GM12864 (cell line): ENCODE results near the gene UMAD1.
"Not testable (repeated sequence)": the region's sequence is repeated elsewhere in the genome, so short reads cannot be mapped to it uniquely, and the experiment has no call there.

Experiments used
- DNase-seq: peaks from one replicate; pipeline ENCODE4 v3.0.0-alpha.2; 2011; ENCODE audit warnings: low read depth
- H3K4me3 ChIP-seq: 2 replicates; pipeline ENCODE4 v1.5.1; 2011; ENCODE audit warnings: mild to moderate bottlenecking, low read depth, low read length, control low read depth
- TF ChIP-seq, protein P1 (sequence below): IDR thresholded peaks from 2 replicates; pipeline ENCODE4 v1.5.1; 2011; ENCODE audit warnings: low read depth, mild to moderate bottlenecking, moderate library complexity, low read length, control low read depth, inconsistent platforms; ENCODE audit errors: missing control alignments

Gene UMAD1

DNA sequence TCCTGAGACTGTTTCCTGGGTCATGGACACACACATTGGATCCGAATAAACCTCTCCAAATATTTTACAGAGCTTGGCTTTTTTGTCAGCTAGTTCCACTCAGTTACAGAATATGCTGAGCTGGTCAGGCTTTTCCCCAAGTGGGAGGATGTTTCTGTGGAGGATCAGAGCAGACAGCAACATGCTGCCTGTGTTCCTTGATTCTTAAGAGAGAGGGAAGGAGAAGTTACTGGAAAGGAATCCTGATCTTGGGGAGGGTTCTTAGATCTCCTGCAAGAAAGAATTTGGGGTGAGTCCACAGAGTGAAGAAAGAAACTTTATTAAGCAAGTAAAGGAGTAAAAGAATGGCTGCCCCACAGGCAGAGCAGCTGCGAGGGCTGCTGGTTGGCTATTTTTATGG lies 154.7 kb downstream of the UMAD1 start:
- TF ChIP-seq, protein P1, sequence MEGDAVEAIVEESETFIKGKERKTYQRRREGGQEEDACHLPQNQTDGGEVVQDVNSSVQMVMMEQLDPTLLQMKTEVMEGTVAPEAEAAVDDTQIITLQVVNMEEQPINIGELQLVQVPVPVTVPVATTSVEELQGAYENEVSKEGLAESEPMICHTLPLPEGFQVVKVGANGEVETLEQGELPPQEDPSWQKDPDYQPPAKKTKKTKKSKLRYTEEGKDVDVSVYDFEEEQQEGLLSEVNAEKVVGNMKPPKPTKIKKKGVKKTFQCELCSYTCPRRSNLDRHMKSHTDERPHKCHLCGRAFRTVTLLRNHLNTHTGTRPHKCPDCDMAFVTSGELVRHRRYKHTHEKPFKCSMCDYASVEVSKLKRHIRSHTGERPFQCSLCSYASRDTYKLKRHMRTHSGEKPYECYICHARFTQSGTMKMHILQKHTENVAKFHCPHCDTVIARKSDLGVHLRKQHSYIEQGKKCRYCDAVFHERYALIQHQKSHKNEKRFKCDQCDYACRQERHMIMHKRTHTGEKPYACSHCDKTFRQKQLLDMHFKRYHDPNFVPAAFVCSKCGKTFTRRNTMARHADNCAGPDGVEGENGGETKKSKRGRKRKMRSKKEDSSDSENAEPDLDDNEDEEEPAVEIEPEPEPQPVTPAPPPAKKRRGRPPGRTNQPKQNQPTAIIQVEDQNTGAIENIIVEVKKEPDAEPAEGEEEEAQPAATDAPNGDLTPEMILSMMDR, result no peak
- no peak for DNase-seq
- no peak overlapping the region for H3K4me3 ChIP-seq

DNA sequence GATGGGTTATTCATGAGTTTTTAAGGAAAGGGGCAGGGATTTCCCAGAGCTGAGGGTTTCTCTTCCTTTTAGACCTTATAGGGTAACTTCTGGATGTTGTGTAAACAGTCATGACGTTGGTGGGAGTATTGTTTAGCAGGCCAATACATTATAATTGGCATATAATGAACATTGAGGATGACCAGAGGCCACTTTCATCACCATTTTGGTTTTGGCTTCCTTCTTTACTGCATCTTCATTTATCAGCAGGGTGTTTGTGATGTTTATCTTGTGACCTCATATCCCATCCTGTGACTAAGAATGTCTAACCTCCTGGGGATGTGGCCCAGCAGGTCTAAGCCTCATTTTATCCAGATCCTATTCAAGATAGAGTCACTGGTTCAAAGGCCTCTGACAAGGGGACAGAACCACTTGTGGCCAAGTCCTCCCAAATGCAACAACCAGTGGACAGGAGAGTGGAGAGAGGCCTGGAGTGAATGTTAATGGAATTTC lies 155.1 kb downstream of the UMAD1 start:
- H3K4me3 ChIP-seq, result no peak overlapping the region
- TF ChIP-seq, protein P1, result no peak
- no peak for DNase-seq

DNA sequence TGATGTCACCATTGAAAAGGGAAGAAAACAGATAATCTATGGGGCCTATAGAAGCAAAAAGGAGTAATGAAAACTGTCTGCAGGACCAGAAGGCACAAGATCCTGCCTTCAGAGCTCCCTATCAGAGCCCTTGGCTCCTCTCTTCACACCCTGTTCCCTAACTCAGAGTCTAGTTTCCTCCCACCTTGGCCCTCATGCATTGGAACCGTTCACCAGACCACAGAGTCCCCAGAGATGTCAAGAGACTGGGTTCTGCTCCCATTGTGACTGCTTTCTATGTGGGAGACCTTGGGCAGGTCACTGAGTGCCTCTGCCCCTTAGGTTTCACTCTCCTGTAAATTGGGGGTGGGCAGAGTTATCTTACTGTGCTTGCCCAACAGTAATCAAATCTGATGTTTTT lies 158.0 kb downstream of the UMAD1 start:
- TF ChIP-seq, protein P1, result no peak
- no peak for DNase-seq
- no peak overlapping the region for H3K4me3 ChIP-seq

DNA sequence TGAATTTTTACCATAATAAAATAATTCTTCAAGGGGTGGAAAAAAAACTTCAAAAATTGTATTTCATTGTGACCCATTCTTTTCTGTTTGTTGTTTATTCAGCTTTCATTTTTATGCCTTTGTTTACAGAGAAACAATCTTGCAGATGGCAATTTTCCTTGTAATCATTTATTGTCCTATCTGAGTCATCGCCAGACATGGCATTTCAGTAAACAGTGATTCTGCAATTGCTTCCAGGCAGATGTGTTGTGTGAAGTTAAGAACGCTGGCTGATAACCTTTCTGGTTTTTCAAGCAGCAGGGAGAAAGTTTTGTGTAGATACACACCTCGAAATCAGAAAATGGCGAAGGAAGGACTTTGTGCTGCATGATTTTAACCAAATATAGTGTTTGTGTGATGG lies 158.6 kb downstream of the UMAD1 start:
- no peak for DNase-seq
- H3K4me3 ChIP-seq, result no peak overlapping the region
- TF ChIP-seq, protein P1, result no peak

DNA sequence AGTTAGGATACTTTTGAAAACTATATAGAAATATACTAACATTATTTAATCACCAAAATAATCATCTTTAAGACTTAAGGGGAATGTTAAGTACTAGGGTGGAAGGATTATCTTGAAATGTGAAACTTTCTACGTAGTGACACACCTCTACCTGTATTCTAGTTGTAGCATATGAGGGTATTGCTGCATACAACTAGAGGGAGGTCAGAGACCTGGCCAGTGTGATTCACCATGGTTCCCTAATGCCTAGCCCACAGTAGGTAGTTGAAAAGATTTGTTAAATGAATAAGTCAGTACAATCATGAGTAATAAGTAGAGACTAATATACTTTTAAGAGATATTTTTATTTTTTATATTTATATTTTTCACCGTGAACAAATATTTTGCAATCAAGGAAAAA lies 162.0 kb downstream of the UMAD1 start:
- TF ChIP-seq, protein P1, result no peak
- DNase-seq, result no peak
- H3K4me3 ChIP-seq, result no peak overlapping the region

DNA sequence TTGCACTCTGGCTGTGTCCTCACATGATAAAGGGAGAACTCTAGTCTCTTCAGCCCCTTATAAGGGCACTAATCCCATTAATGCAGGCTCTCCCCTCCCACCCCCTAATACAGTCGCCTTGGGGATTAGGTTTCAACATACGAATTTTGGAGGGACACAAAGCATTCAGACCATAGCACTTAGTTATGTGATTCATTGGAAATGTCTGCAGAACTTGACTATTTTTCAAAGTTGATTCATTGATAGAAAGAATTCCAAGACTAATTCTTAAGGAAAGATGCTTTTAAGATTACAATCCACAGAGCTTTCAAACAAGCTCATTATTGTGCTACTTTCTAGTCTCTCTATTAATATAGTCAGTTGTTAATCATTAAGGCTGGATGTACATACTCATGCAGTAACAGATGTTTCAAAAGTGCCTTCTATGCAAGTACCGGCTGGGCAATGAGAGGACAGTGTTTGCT lies 163.2 kb downstream of the UMAD1 start:
- H3K4me3 ChIP-seq, result no peak overlapping the region
- DNase-seq, result no peak
- TF ChIP-seq, protein P1, result no peak

DNA sequence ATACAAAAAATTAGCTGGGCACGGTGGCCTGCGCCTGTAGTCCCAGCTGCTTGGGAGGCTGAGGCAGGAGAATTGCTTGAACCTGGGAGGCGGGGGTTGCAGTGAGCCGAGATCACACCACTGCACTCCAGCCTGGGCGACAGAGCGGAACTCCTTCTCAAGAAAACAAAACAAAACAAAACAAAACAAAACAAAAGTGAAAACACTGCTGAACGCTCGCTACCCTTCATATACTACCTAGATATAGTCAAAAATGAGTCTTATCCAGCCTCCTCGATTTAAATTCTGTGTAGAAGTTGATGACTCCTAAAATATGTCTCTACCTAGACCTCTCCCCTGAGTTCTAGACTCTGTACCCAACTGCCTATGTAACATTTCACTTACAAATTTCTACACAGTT lies 164.3 kb downstream of the UMAD1 start:
- not testable (repeated sequence) for DNase-seq, H3K4me3 ChIP-seq
